HG03439 (cell line): ENCODE measurements around the gene ALPI.
"Not testable (repeated sequence)": the region's sequence is repeated elsewhere in the genome, so short reads cannot be mapped to it uniquely, and the experiment has no call there.

Experiments
- ATAC-seq: cut with Tn5 transposase; IDR thresholded peaks from one replicate; pipeline ENCODE4 v1.9.1; 2021; ENCODE audit warnings: mild to moderate bottlenecking, moderate library complexity; ENCODE audit not compliant: unreplicated experiment

Gene ALPI

DNA sequence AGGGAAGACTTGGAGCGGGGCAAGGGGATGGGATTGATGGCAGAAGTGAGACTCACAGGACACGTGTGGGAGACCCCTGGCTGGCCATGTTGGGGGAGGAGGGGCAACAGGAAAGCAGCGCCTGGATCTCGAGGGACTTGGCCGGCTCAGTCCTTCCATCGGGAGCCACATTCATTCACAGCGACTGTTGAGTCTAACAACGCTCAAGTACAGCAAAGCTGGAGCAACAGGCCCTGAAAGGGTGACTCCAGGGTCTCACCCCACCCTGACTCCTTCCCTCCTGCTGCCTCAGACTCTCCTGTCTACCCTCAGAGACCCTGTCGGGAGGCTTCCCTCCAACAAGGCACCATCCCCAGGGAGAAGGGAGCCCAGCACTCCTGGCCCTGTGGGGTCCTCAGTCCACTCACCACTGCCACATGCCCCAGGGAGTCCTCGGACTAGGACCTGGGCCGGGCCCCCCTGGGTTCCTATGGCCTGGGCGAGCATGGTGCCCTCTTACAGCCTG, 14.8 kb upstream of the ALPI start:
- ATAC-seq: no peak

DNA sequence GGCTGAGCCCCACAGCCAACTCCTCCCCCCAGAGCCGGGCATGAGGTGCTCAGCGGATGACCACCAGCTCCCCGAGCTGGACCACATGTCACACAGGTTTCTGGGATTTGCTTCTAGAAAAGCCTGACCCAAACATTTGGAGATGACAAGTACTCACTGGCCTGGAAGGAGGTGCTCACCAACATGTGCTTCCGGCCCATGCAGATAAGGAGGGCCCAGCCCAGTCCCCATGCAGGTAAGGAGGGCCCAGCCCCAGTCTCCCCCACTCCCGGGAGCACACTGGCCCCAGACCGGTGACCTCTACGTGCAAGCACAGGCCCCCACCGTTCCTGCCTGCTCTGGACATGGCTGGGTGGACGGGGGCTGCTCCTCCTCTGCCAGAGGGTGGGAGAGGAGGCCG, 14.0 kb upstream of the ALPI start:
- ATAC-seq: not testable (repeated sequence)

DNA sequence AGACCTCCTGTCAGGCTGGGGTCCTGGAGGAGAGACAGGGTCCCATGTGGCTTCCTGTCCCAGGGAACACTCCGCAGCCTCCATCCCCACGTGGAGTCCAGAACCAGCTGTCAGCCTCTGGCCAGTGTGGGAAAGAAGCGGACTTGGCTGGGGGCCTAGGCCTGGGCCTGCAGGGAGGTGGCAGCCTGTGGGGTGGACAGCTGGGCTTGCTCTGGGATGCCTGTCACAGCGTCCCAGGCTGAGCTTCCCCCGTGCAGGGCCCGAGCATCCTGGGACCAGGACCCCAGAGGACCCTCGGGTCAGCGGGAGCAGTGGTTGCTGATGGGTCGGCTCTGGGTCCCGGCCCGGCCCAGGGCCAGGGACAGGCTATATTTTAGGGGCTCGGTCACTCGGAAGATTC, 13.5 kb upstream of the ALPI start:
- ATAC-seq: not testable (repeated sequence)

DNA sequence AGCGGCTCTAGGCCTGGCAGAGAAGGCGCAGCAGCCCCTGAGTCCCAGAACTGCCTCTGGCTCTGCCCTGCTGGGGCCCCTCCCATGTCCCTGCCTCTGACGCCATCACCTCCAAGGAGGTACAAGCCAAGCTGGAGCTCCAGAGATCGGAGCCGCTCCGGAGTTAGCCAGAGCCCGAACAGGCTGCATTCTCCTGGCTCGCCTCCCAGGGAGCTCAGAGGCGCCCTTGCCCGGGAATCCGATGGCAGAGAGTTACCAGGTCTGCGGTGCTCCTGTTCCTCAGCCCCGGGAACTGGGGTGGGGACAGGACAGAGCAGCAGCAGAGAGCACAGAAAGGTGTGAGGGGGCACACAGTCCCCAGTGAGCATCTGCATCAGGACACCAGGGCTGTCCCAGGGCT, 12.9 kb upstream of the ALPI start:
- not testable (repeated sequence) for ATAC-seq

DNA sequence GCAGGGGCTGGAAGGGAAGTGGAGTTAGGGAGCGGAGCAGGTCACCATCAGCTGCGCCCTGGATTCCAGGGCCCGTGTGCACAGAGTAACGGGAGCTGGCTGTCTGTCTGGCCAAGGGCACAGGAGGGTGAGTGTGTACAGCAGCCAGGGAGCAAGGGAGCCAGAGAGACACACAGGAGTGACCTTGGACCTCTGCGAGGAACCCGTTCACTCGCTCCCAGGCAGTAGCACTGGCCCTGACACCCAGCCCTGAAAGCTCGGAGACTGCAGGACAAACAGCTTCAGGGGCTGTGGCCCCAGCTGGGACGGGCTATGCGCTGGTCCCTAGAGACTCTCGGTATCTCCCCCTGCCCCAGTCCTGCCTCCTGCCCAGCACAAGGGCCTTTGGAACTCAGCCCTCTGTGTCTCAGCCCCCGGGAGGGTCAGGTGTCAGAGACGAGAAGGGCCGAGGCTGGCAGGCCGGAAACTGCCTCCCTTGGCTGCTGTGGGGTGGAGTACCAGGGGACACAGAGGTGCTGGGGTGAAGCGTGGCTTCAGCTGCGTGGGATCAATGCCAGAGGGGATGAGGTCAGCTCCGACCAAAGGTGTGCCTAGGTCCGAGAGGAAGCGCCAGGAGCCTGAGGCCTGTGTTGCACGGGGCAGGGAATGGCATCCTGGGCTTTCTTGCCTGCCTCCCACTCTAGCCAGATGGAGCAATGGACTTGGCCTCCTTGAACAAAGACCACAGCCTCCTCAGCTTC, 12.1 kb upstream of the ALPI start:
- not testable (repeated sequence) for ATAC-seq

DNA sequence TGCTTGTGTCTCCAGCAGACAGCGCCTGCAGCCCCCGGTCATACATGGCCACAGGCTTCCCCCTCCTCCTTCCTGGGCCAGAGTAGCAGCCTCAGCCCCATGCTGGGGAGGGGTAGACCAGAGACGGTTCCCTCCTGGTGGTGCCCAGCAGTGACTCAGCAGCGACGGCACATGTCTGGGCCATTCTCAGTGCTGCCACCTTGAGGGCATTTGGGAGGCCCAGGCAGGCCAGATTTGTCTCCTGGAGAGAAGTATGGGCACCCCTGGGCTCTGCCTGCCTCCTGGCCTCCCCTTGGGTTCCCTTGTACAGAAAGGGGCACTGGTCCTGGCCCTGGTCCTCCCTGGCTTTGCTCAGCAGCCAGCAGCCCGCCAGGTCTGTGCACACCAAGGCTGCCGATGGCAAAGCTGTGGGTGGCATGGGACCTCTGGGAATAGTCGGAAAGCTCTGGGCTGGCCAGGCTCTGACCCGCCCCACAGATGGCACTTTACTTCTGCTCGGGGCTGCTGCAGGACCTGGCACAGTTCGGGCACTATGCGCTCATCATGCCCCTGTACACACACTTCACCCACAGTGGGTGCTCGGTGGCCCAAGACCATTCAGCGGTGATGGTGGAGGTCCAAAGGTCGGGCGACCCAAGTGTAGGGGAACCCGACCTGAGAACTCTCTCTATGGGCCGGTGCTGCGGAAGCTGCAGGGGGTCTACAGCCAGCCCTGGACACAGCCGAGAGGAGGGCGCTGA, 11.4 kb upstream of the ALPI start:
- peak; percentile 38 for ATAC-seq

DNA sequence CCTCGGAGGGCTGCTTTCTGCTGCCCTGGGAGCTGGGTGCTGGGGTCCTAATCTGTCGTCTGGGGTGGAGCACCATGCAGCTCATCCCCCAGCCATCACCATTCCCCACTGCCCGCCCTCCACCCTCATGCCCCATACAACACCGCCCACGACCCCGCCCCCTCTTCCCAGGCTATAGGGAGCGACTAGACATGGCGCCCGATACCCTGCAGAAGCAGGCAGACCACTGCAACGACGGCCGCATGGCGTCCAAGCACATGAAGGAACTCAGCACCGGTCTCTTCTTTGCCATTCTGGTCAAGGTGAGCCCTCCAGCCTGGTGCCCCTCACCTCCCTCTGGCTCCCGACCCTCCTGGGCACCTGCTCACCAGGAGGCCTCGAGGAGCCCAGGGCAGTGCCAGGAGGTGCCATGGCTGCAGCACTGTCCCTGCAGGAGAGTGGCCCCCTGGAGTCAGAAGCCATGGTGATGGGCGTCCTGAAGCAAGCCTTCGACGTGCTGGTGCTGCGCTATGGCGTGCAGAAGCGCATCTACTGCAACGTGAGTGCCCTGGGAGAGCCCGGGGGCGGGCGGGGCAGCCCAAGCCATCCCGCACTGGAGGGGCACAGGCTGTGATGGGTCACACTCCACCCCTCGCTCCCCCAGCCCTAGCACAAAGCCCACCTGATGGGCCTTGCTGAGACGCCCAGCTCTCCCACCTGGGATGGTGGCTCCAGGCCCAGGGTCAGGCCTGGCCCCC, 10.6 kb upstream of the ALPI start:
- ATAC-seq: not testable (repeated sequence)

DNA sequence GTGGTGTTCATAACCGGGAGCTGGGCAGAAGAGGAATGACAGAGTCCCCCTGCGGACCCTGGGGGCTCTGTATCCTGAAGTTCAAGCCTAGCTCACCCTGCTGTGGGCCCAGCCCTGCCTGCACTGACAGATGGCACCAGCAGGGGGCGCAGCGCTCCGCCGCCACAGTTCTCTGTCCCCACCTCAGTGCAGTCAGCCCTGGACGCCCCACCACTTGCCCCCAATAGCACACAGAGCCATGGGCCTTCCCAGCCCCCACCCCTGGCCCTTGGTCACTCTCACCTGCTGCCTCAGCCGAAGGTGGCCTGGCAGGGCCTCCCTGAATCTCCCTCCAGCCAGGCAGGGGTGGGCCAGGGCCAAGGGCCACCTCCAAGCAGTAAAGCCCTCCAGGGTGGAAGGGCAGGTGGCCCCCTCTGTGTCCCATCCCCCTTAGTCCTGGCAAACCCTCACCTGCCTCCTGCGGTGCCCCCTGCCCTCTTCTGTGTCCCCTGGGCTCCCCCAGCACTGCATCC, 9.6 kb upstream of the ALPI start:
- not testable (repeated sequence) for ATAC-seq

DNA sequence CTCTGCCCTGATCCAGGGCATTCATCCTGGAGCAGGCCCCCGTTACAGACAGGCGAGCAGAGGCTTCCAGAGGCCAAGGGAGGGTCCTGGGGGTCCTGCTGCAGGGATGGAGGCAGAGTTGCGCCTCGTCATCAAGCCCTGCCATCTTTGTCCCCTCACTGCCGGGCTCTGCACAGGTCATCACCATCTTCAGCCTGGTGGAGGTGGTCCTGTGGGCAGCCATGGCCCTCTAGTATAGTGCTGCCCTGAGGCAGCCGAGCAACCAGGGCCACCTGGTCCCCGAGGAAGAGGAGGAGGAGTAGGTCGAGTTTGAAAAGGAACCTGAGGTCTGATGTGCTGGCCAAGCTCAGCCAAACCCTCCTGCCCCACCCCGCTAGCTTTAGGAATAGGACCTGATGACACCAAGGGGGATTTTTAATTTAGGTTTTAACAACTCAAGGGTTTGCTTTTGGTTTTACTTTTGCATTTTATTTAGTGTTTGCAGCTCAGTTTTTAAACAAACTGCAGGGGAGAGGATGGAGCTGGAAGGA, 8.8 kb upstream of the ALPI start:
- no peak for ATAC-seq

DNA sequence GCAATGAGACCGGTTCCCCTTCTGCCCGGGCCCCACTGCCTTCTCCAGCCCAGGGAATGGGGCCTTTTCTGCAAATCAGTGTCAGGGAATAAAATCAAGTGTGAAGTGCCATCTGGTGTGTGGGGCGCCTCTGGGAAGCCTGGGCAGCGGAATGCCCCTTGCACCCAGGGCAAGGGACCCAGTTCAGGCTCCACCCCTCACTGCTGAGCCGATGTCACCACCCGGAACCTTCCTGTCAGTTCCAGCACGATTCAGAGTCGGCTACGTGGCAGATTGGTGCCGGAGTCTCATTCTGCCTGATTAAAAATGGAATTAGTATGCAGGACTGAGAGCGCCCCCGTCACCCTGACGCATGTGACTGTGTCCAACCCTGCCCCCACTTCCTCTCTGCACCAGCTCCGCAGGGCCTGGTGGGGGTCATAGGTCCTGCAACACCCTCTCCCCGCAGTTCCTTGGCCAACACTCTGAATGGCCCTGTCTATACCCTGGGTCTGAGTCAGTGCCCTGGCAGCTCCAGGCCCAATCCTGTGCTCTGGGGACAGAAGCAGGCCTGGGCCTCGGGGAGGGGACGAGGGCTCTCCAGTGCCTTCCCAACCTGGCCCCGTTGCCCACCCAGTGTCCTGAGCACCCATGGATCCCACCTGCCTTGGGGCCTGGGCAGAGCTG, 8.2 kb upstream of the ALPI start:
- no peak for ATAC-seq

DNA sequence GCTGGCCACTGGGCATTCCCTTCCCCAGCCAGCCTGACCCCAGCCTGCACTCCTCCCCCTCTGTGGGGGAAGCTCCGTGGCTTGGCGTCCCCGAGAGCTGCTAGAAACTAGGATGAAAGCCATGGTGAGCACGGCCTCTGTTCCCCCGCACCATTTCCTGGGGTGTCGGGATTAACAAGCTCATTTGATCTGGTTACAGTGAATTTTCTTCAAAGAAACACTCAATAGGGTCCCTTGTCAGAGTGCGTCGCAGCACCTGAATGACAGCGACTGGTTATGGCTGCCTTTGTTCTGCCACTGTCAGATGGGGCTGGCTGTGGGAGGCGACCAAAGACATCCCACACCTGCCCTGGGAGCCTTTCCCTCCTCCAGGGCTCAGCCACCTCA, 7.7 kb upstream of the ALPI start:
- no peak for ATAC-seq

DNA sequence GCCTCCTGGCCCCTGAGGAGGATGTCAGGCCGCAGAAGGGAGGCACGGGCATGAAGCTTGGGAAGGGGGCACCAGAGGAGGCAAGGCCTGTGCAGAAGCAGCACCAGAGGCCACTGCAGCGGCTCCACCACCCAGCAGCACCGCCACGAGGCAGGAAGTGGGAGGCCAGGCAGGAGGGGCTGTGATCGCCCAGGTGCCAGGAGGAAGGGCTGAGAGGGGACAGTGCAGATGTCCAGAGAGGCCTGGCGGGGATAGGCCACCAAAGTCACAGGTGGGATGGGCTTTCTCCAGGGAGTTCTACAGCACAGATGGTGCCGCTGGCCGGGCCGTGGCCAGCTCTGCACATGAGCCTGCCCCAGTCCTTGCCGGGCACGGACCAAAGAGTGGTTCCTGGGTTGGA, 6.0 kb upstream of the ALPI start:
- no peak for ATAC-seq

DNA sequence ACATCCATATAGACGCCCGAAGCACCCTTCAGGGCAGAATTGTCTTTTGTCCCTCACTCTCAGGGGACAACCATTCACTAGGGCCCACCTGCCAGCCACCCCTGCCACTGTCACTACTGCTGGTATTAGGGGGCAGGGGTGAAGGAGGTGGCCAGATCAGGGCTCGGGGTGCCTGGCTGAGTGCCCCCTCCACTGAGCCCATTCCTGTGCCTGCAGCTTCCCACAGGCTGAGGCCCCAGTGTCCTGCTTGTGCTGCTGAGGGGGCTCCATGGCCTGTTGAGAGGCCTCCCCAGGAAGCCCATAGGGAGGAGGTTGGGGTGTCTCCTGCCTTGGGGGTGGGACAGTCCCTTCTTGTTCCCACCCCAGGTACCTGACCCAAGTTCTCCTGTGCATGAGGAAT, 4.3 kb upstream of the ALPI start:
- ATAC-seq: not testable (repeated sequence)

DNA sequence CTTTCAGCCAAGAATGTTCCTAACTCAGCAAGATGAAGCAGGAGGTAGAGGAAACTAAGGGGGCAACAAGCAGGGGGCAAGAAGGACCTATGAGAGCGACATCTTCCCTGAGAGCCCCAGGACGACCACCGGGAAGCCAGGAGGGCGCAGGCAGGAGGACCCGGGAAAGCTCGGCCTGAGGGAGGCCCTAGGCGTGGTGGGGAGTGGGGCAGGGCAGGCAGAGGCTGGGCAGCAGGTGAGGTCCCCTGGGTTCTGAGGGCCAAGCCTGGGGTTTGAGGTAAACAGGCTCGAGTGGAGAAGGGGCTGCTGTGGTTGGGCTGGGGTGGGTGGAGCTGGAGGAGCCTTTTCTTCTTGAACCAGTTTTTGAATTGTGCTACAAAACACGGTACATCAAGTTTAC, 1.3 kb upstream of the ALPI start:
- no peak for ATAC-seq

DNA sequence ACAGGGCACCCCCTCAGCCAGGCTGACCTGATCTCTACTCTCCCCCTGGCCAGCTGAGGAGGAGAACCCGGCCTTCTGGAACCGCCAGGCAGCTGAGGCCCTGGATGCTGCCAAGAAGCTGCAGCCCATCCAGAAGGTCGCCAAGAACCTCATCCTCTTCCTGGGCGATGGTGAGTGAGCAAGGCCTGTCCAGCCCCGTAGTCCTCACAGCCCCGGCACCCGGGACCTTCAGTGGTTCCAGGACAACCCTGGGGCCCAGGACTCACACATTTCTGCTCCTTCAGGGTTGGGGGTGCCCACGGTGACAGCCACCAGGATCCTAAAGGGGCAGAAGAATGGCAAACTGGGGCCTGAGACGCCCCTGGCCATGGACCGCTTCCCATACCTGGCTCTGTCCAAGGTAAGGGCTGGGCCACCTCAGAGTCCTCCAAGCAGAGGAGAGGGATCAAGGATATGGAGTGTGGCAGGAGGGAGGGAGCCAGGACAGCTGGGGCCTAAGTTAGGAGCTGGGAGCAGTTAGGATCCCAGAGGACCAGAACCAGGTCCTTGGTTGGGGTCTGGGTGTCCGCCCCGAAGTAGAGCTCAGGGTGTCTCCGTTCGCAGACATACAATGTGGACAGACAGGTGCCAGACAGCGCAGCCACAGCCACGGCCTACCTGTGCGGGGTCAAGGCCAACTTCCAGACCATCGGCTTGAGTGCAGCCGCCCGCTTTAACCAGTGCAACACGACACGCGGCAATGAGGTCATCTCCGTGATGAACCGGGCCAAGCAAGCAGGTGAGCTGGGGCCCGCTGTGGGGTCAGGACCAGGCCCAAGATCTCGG, 555 bp downstream of the ALPI start:
- no peak for ATAC-seq

DNA sequence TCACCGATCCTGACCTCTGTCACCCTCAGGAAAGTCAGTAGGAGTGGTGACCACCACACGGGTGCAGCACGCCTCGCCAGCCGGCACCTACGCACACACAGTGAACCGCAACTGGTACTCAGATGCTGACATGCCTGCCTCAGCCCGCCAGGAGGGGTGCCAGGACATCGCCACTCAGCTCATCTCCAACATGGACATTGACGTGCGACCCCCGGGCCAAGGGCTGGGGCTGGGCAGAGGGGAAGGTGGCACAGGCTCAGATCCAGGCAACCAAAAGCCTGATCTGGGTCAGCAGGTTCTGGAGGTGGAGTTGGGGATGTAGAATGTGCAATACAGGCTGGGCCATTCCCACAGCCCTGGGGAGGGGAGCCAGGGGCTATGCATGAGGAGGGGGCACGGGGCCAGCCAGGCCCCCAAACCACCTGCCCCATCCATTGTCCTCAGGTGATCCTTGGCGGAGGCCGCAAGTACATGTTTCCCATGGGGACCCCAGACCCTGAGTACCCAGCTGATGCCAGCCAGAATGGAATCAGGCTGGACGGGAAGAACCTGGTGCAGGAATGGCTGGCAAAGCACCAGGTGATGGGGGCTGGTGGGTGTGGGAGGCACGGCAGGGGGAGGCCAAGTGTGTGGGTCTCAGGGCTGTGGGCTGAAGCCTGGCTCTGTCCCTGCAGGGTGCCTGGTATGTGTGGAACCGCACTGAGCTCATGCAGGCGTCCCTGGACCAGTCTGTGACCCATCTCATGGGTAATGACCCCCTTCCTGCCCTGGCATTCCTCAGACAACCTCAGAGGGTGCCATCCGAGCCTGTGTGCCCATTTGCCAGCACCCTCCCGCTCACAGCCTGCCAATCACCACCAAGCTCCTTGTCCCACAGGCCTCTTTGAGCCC, 1.4 kb downstream of the ALPI start:
- ATAC-seq: no peak

DNA sequence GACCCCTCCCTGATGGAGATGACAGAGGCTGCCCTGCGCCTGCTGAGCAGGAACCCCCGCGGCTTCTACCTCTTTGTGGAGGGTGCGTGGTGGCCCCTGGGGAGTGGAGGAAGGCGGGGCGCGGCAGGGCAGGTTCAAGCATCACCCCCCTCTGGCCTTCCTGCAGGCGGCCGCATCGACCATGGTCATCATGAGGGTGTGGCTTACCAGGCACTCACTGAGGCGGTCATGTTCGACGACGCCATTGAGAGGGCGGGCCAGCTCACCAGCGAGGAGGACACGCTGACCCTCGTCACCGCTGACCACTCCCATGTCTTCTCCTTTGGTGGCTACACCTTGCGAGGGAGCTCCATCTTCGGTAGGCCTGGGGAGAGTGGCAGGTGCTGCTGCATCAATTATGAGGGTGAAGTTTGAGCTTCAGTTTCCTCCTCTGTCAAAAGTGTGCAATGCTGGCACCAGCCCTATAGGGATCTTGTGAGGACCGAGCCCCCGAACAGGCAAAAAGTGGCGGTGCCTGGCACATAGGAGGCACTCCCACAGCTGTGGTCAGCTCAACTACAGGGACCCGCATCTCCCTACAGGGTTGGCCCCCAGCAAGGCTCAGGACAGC, 2.2 kb downstream of the ALPI start:
- no peak for ATAC-seq

DNA sequence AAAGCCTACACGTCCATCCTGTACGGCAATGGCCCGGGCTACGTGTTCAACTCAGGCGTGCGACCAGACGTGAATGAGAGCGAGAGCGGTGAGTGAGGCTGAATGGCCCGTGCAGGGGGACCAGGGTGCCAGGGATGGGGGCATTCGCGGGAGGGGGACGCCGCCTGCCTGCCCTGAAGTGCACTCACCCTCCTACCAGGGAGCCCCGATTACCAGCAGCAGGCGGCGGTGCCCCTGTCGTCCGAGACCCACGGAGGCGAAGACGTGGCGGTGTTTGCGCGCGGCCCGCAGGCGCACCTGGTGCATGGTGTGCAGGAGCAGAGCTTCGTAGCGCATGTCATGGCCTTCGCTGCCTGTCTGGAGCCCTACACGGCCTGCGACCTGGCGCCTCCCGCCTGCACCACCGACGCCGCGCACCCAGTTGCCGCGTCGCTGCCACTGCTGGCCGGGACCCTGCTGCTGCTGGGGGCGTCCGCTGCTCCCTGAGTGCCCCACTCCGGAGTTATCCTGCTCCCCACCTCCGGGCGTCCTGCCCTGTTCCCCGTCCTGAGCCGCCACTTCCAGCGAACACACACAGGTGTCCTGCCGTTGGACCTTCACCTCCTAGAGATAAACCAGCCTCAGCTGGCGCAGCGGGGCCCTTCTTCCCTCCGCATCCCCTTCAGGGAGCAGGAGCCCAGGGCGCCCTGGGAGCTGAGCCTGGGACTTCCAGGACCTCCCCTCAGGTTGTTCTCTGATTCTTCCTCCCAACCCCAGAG, 2.9 kb downstream of the ALPI start:
- no peak for ATAC-seq
